HUES48 (cell line): ENCODE data around the gene SLC7A4.
A peak's percentile ranks its signal among the peaks of the same experiment; 100 is the strongest.

ENCODE experiments used
- H3K27ac ChIP-seq: one replicate; pipeline ENCODE4 v1.7.0; 2013; ENCODE audit warnings: low read depth, low read length, inconsistent platforms
- H3K27me3 ChIP-seq: 2 replicates; pipeline ENCODE4 v1.6.1; 2013; ENCODE audit warnings: mild to moderate bottlenecking, low read length; ENCODE audit not compliant: control insufficient read depth, insufficient read depth
- H3K36me3 ChIP-seq: 2 replicates; pipeline ENCODE4 v1.6.1; 2013; ENCODE audit warnings: low read length; ENCODE audit not compliant: control insufficient read depth, insufficient read depth
- H3K4me1 ChIP-seq: 2 replicates; pipeline ENCODE4 v1.6.1; 2013; ENCODE audit warnings: mild to moderate bottlenecking, low read length; ENCODE audit not compliant: control insufficient read depth, insufficient read depth
- H3K4me3 ChIP-seq: 2 replicates; pipeline ENCODE4 v1.5.1; 2013; ENCODE audit warnings: mild to moderate bottlenecking, low read depth, low read length
- H3K9ac ChIP-seq: 2 replicates; pipeline ENCODE4 v1.6.1; 2013; ENCODE audit warnings: mild to moderate bottlenecking, low read depth, low read length, moderate library complexity
- H3K9me3 ChIP-seq: 2 replicates; pipeline ENCODE4 v1.6.1; 2013; ENCODE audit warnings: low read length; ENCODE audit not compliant: control insufficient read depth, insufficient read depth

SLC7A4 gene, protein sequence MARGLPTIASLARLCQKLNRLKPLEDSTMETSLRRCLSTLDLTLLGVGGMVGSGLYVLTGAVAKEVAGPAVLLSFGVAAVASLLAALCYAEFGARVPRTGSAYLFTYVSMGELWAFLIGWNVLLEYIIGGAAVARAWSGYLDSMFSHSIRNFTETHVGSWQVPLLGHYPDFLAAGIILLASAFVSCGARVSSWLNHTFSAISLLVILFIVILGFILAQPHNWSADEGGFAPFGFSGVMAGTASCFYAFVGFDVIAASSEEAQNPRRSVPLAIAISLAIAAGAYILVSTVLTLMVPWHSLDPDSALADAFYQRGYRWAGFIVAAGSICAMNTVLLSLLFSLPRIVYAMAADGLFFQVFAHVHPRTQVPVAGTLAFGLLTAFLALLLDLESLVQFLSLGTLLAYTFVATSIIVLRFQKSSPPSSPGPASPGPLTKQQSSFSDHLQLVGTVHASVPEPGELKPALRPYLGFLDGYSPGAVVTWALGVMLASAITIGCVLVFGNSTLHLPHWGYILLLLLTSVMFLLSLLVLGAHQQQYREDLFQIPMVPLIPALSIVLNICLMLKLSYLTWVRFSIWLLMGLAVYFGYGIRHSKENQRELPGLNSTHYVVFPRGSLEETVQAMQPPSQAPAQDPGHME

DNA sequence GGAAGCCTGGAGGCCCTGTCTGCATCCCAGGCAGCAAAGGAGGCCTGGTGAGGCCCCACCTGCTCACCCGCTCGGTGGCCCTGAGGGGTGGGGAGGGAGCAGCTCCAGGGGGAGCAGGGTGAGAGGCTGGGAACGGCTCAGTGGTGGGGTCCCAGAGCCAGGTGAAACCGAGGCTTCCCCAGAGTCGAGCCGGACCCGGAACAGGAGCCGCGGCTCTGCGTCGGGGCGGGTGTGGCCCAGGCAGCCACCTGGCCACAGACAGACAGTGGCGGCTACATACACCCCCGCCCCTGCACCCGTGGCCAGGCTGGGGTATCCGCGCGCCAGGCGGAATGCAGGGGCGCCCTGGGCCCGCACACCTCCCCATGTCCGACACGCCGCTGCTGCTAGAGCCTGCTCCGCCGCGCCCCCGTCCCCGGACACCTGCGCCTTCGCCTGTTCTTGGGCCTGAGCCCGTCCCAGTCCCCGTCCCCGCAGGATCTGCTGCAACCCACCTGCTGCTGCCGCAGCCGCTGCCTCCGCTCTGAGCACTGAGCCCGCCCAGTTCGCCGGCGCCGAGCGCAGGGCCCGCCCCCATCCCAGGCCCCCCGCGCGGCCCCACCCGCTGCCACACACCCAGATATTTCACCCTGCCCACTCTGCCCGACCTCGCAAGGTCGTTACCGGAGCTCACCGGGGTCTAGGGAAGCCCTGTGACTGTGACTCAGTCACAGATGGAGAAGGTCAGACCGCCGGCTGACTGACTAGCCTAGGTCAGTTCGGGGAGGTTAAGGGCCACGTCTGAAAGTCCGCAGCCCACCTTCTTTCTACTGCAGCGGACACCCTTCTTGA lies at the start of gene SLC7A4:
SLC7A4 (minus strand) TSS at position 525 of the 831 bp plus-strand sequence. CDS start 749 bp downstream, outside the sequence.
- Histone ChIP-seq H3K36me3 (no peaks in the 10 kb centered on the region), H3K27me3 (peaks cover 34% of the 10 kb centered on the region), H3K9ac (no peak within 1 kb of the TSS), H3K9me3 (no peaks in the 10 kb centered on the region), H3K4me1 (peaks cover 5% of the 10 kb centered on the region; the same call in 1 of the 2 replicates), H3K27ac (no peak within 1 kb of the TSS), H3K4me3 (peak within 1 kb of the TSS; percentile 64)

DNA sequence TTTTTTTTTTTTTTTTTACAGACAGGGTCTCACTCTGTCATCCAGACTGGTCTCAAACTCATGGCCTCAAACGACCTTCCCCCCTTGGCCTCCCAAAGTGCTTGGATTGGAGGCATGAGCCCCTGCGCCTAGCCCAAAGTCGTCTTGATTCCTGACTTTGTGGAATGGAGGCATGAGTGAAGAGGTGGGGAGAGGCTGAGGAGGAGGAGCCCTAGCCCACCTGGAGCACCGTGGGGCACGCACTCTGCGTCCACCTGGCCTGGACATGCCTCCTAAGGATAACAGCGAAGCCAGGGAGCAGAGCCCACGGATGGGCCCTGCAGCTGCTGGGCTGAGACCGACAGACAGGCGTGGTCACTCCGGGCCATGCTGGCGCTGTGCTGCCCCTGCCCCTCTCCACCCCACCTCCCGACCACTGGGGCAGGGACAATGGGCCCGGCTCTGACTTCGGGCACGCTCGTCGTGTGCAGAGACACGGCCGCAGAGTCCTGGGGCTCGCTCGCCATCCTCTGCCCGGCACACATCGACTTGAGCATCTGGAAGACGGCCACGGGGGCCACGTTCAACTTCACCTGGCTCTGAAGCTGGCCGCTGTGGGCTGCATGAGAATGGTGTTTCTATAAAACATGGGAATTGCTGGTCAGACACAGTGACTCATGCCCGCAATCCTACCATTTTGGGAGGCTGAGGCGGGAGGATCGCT lies 48.2 kb upstream of the SLC7A4 start:
- H3K9ac ChIP-seq, result no peak overlapping the region
- no peaks in the 10 kb centered on the region for H3K4me1 ChIP-seq
- no peak overlapping the region for H3K27ac ChIP-seq
- H3K36me3 ChIP-seq, result no peaks in the 10 kb centered on the region
- no peaks in the 10 kb centered on the region for H3K27me3 ChIP-seq
- no peaks in the 10 kb centered on the region for H3K9me3 ChIP-seq
- H3K4me3 ChIP-seq, result no peak overlapping the region

DNA sequence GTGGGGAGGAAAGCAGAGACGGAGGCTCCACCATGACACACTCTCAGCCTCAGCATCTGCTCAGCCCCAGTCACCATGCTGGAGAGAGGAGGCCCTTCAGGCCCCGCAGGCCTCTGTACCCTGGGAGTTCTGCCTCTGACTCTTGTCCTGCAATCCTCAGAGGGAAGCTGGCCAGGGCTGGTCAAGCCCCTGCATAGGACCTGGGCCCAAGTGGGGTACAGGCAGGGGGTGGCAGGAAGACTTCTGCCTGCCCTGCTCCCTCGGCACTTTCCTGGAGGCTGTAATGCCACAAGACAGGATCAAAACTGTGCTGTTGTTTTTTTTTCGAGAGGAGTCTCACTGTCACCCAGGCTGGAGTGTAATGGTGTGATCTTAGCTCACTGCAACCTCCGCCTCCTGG lies 47.1 kb upstream of the SLC7A4 start:
- H3K9me3 ChIP-seq, result no peaks in the 10 kb centered on the region
- H3K4me3 ChIP-seq, result no peak overlapping the region
- H3K27me3 ChIP-seq, result no peaks in the 10 kb centered on the region
- no peak overlapping the region for H3K9ac ChIP-seq
- H3K36me3 ChIP-seq, result no peaks in the 10 kb centered on the region
- H3K4me1 ChIP-seq, result no peaks in the 10 kb centered on the region
- H3K27ac ChIP-seq, result no peak overlapping the region

DNA sequence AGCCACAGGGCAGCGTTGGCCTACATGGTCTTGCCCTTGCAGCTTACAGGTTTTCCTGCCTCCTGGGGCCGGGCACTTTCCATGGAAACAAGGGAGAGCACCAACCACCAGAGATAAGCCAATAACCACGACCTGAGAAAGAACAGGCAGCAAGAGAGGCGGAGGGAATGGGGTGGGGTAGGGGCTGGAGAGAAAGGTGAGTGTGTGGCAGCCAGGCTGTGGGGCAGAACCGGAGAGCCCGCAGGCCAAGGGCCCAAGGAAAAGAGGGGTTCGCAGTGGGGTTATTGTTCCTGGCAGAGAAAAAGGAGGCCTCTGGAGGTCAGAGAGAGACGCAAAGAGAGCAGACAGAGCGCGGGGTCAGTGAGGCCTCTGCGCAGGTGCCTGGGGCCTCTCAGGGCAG lies 46.6 kb upstream of the SLC7A4 start:
- no peaks in the 10 kb centered on the region for H3K9me3 ChIP-seq
- no peak overlapping the region for H3K27ac ChIP-seq
- H3K27me3 ChIP-seq, result no peaks in the 10 kb centered on the region
- H3K4me1 ChIP-seq, result no peaks in the 10 kb centered on the region
- H3K36me3 ChIP-seq, result no peaks in the 10 kb centered on the region
- no peak overlapping the region for H3K4me3 ChIP-seq
- H3K9ac ChIP-seq, result no peak overlapping the region

DNA sequence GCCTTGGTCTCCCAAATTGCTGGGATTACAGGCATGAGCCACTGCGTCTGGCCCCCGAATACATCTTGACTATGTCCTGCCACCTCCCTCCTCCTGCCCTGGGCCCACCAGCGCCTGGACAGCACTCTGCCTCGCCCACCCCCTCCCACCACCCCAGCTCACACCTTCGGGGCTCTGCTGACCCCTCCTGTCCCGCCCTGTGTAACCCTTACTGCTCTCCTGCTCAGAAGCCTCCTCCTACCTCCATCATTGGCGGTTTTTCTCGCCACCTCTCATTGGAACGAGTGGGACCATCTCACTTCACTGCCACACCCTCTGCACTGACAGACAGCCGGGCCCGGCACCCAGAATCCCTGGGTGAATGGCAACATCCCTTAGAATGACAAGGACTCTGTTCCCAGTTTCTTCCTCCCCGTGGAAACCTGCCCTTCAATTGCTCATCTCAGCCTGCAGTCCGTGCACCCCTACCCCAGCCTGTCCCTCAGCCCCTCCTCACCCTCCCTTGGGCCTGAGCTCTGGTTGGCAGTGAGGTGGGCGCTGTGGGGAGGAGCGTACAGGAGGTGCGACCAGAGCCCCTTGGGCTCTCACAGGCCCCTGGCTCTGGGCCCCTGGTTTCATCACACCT lies 45.6 kb upstream of the SLC7A4 start:
- H3K4me1 ChIP-seq, result no peaks in the 10 kb centered on the region
- no peak overlapping the region for H3K27ac ChIP-seq
- H3K4me3 ChIP-seq, result no peak overlapping the region
- no peaks in the 10 kb centered on the region for H3K27me3 ChIP-seq
- no peaks in the 10 kb centered on the region for H3K36me3 ChIP-seq
- no peaks in the 10 kb centered on the region for H3K9me3 ChIP-seq
- no peak overlapping the region for H3K9ac ChIP-seq

DNA sequence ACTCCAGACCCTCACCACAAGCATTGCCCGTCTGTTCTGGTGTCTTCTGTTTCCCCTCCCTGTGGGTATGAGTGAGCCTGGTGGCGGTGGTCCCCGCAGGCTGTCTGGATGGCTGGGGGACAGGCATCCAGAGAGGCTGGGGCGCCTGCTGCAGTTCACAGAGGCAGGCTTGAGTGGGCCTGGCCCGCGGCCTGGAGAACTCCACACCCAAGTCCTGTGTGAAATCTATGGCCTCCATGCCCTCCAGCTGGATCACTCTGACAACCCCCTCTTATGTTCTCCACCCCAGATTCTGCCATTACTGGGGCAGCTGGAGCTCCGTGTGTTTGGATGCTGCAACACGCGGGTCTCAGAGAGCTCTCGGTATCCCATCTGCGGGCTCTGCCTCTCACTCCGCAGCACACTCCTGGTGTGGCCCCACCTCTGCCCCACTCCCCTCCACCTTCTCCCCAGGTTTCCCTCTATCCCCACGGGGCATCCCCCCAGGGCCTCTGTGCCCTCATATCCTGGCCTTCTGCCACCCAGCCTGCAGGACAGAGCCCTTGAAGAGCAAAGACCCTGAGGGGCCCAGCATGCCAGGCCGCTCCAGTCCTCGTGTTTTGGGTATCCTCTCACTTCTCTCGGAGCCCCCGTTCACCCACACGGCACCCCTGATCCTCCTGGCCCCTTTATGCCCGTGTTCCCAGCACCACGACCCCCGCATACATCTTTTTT lies 44.7 kb upstream of the SLC7A4 start:
- Histone ChIP-seq H3K36me3 (no peaks in the 10 kb centered on the region), H3K9me3 (no peaks in the 10 kb centered on the region), H3K4me3 (no peak overlapping the region), H3K27me3 (no peaks in the 10 kb centered on the region), H3K4me1 (no peaks in the 10 kb centered on the region), H3K27ac (no peak overlapping the region), H3K9ac (no peak overlapping the region)

DNA sequence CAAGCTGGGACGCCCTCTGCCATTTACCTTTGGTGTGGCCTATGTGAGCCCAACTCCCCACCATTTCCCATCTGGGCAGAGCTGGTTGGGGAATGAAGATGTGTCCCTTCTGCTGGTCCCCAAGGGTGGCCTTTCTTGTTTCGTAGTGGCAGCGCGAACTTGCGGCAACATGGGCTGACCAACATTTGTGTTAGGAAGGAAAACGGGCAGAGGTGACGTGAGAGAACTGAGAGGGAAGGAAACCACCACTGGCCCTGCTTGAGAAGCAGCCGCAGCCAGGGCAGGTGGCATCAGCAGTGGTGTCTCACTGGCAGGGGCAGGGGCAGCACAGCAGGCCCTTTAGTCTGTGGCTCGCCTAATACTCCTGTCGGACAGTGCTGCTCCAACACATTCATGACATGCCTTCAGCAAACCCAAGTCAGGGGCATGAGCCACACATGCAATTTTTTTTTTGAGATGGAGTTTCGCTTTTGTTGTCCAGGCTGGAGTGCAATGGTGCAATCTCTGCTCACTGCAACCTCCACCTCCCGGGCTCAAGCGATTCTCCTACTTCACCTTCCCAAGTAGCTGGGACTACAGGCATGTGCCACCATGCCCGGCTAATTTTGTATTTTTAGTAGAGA lies 43.3 kb upstream of the SLC7A4 start:
- H3K27me3 ChIP-seq, result no peaks in the 10 kb centered on the region
- H3K27ac ChIP-seq, result no peak overlapping the region
- no peaks in the 10 kb centered on the region for H3K36me3 ChIP-seq

DNA sequence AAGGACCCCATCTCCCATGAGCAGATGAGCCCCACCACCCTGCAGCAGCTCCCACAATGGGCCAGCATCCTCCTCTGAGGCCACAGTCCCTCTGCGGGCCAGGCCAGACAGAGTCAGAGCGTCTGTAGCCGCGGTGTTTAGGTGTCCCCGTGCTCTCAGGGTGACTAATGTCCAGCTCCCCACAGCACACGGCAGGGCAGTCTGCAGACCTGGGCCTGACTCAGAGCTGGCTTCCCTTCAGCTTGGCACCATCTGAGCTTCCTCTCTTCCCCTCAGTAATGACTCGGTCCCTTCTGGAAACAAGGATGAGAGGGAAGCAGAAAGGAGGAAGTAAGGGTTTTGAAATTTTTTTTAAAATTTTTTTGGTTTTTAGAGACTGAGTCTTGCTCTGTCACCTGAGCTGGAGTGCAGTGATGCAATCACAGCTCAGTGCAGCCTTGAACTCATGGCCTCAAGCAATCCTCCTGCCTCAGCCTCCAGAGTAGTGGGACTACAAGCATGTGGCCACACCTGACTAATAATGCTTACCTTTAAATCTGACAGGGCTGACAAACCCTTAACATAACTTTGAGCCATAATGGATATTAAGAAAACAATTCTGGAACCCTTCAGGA lies 41.8 kb upstream of the SLC7A4 start:
- no peaks in the 10 kb centered on the region for H3K9me3 ChIP-seq
- no peak overlapping the region for H3K4me3 ChIP-seq
- H3K27ac ChIP-seq, result no peak overlapping the region
- no peaks in the 10 kb centered on the region for H3K36me3 ChIP-seq
- no peak overlapping the region for H3K9ac ChIP-seq
- no peaks in the 10 kb centered on the region for H3K4me1 ChIP-seq
- no peaks in the 10 kb centered on the region for H3K27me3 ChIP-seq

More for the DNA sequence above, 43.3 kb upstream of the SLC7A4 start:
- no peak overlapping the region for H3K4me3 ChIP-seq
- H3K9me3 ChIP-seq, result no peaks in the 10 kb centered on the region
- no peak overlapping the region for H3K9ac ChIP-seq
- no peaks in the 10 kb centered on the region for H3K4me1 ChIP-seq

DNA sequence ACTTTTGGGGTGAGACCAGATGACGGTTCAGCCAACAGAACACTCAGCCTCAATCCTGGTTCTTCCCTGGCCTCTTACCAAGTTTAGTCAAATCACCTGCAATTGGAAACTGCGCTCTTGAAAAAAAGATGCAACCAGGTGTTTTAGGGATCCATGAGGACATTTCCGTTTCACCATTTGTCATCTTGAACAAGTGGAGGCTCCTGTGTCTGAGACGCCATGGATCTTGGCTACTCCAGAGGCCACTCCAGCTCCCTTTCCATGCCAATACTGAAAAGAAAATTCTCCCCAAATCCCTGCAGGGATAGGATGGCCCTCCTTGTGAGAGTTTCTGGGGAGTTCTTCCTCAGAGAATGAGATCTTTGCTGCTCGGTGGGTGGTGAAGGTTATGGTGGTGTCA lies 41.1 kb upstream of the SLC7A4 start:
- no peak overlapping the region for H3K4me3 ChIP-seq
- H3K27me3 ChIP-seq, result no peaks in the 10 kb centered on the region
- H3K9me3 ChIP-seq, result no peaks in the 10 kb centered on the region
- no peak overlapping the region for H3K27ac ChIP-seq
- no peak overlapping the region for H3K9ac ChIP-seq
- H3K36me3 ChIP-seq, result no peaks in the 10 kb centered on the region
- no peaks in the 10 kb centered on the region for H3K4me1 ChIP-seq
